Measurements from ENCODE around the gene DOCK10. TPM values are rescaled to one million over a fixed set of nuclear protein-coding genes. Genes with fewer than 3 reads are reported as not detected.

The DOCK10 gene
- polyA plus RNA-seq, 1 donor (not counting 4 experiments of a cell fraction or from before 2014, with no cell fraction given), result 2.5 TPM

GRCh38 chr2:224938651-224939182, 103.6 kb downstream of the DOCK10 start:
- H3K9ac ChIP-seq (ENCODE audit: control insufficient read depth, extremely low read depth, insufficient read depth, low read length), result no peak overlapping the region
- no peak overlapping the region for H3K4me2 ChIP-seq (ENCODE audit: control insufficient read depth, extremely low read depth, insufficient read depth, low read depth, low read length)
- no peak overlapping the region for H2AFZ ChIP-seq (ENCODE audit: control insufficient read depth, low read length)
- no peaks in the 10 kb centered on the region for H3K36me3 ChIP-seq (ENCODE audit: control insufficient read depth in 2 of 2, extremely low read depth in 1 of 2, insufficient read depth in 2 of 2, low read length in 2 of 2)
- H4K20me1 ChIP-seq (ENCODE audit: control insufficient read depth, extremely low read depth, insufficient read depth, low read length), result no peaks in the 10 kb centered on the region
- no peaks in the 10 kb centered on the region for H3K9me3 ChIP-seq (ENCODE audit: control insufficient read depth, low read depth, low read length)
- no peaks in the 10 kb centered on the region for H3K4me1 ChIP-seq (ENCODE audit: control insufficient read depth, extremely low read depth, insufficient read depth, low read length)
- no peaks in the 10 kb centered on the region for H3K9me1 ChIP-seq (ENCODE audit: control insufficient read depth, extremely low read depth, insufficient read depth, low read length)
- H3K27me3 ChIP-seq (ENCODE audit: control insufficient read depth, extremely low read depth, insufficient read depth, low read length), result no peaks in the 10 kb centered on the region
- H3K4me3 ChIP-seq (ENCODE audit: control insufficient read depth in 2 of 3, extremely low read depth in 1 of 3, insufficient read depth in 2 of 3, low read depth in 1 of 3, low read length in 3 of 3), result no peak overlapping the region
- H3K27ac ChIP-seq (ENCODE audit: control insufficient read depth, insufficient read depth, low read length), result no peak overlapping the region
- FAIRE-seq (no peak), DNase-seq (ENCODE audit: low read depth, low spot score) (no peak)
- no peaks in the 10 kb centered on the region for H3K79me2 ChIP-seq (ENCODE audit: control insufficient read depth, insufficient read depth, low read length)
- TF ChIP-seq EZH2 (IDR thresholded peaks at IDR 0.05; ENCODE audit: low read length) (no peak), CTCF (optimal IDR thresholded peaks at IDR 0.05 in 1 of 3, IDR thresholded peaks at IDR 0.05 in 1 of 3, conservative IDR thresholded peaks at IDR 0.05 in 1 of 3; ENCODE audit: extremely low read depth in 1 of 3, insufficient read depth in 2 of 3, low read length in 3 of 3) (no peak)
- dilution Hi-C loops (cut with MboI; ENCODE audit: extremely low pct_ligation_motif_present, low sequenced_read_pairs), result no loop called here

GRCh38 chr2:224937887-224938286, 104.4 kb downstream of the DOCK10 start:
- Histone ChIP-seq H3K36me3 (ENCODE audit: control insufficient read depth in 2 of 2, extremely low read depth in 1 of 2, insufficient read depth in 2 of 2, low read length in 2 of 2) (no peaks in the 10 kb centered on the region), H3K9ac (ENCODE audit: control insufficient read depth, extremely low read depth, insufficient read depth, low read length) (no peak overlapping the region), H3K79me2 (ENCODE audit: control insufficient read depth, insufficient read depth, low read length) (no peaks in the 10 kb centered on the region), H4K20me1 (ENCODE audit: control insufficient read depth, extremely low read depth, insufficient read depth, low read length) (no peaks in the 10 kb centered on the region), H3K4me2 (ENCODE audit: control insufficient read depth, extremely low read depth, insufficient read depth, low read depth, low read length) (no peak overlapping the region), H3K27ac (ENCODE audit: control insufficient read depth, insufficient read depth, low read length) (no peak overlapping the region), H3K9me1 (ENCODE audit: control insufficient read depth, extremely low read depth, insufficient read depth, low read length) (no peaks in the 10 kb centered on the region), H3K27me3 (ENCODE audit: control insufficient read depth, extremely low read depth, insufficient read depth, low read length) (no peaks in the 10 kb centered on the region), H3K9me3 (ENCODE audit: control insufficient read depth, low read depth, low read length) (no peaks in the 10 kb centered on the region), H3K4me1 (ENCODE audit: control insufficient read depth, extremely low read depth, insufficient read depth, low read length) (no peaks in the 10 kb centered on the region), H2AFZ (ENCODE audit: control insufficient read depth, low read length) (no peak overlapping the region), H3K4me3 (ENCODE audit: control insufficient read depth in 2 of 3, extremely low read depth in 1 of 3, insufficient read depth in 2 of 3, low read depth in 1 of 3, low read length in 3 of 3) (no peak overlapping the region)
- dilution Hi-C loops (cut with MboI; ENCODE audit: extremely low pct_ligation_motif_present, low sequenced_read_pairs), result no loop called here
- TF ChIP-seq EZH2 (IDR thresholded peaks at IDR 0.05; ENCODE audit: low read length) (no peak), CTCF (optimal IDR thresholded peaks at IDR 0.05 in 1 of 3, IDR thresholded peaks at IDR 0.05 in 1 of 3, conservative IDR thresholded peaks at IDR 0.05 in 1 of 3; ENCODE audit: extremely low read depth in 1 of 3, insufficient read depth in 2 of 3, low read length in 3 of 3) (no peak)
- DNase-seq (ENCODE audit: low read depth, low spot score) (no peak), FAIRE-seq (no peak)
